ENCODE results near the gene RNU6-9.

- TF ChIP-seq CTCF (IDR thresholded peaks at IDR 0.05) (no peak), POLR2A (IDR thresholded peaks at IDR 0.05) (no peak), POLR2AphosphoS5 (IDR thresholded peaks at IDR 0.05) (no peak), EP300 (IDR thresholded peaks at IDR 0.05) (no peak)
These were observed 8.2 kb downstream of the RNU6-9 start for GRCh38 chr19:901216-902092.
